ENCODE results near the gene GCK. TPM values are rescaled to one million over a fixed set of nuclear protein-coding genes. Genes with fewer than 3 reads are reported as not detected.
"Not testable (repeated sequence)": the region's sequence is repeated elsewhere in the genome, so short reads cannot be mapped to it uniquely, and the experiment has no call there.

The GCK gene
- total RNA-seq, 1 donor from 2014 or later, result not detected

GRCh38 chr7:44132039-44132438 is 57.2 kb downstream of the GCK start:
- Mint-ChIP-seq H3K27ac (ENCODE audit: unreplicated experiment) (no peak overlapping the region), H3K4me1 (ENCODE audit: unreplicated experiment) (peaks cover 12% of the 10 kb centered on the region), H3K9me3 (ENCODE audit: unreplicated experiment) (no peaks in the 10 kb centered on the region), H3K27me3 (ENCODE audit: unreplicated experiment) (peaks cover 2% of the 10 kb centered on the region), H3K4me3 (ENCODE audit: unreplicated experiment) (no peak overlapping the region), H3K36me3 (ENCODE audit: low read depth, unreplicated experiment) (peaks cover 8% of the 10 kb centered on the region)
- TF ChIP-seq, protein P1, sequence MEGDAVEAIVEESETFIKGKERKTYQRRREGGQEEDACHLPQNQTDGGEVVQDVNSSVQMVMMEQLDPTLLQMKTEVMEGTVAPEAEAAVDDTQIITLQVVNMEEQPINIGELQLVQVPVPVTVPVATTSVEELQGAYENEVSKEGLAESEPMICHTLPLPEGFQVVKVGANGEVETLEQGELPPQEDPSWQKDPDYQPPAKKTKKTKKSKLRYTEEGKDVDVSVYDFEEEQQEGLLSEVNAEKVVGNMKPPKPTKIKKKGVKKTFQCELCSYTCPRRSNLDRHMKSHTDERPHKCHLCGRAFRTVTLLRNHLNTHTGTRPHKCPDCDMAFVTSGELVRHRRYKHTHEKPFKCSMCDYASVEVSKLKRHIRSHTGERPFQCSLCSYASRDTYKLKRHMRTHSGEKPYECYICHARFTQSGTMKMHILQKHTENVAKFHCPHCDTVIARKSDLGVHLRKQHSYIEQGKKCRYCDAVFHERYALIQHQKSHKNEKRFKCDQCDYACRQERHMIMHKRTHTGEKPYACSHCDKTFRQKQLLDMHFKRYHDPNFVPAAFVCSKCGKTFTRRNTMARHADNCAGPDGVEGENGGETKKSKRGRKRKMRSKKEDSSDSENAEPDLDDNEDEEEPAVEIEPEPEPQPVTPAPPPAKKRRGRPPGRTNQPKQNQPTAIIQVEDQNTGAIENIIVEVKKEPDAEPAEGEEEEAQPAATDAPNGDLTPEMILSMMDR (IDR thresholded peaks at IDR 0.05; ENCODE audit: unreplicated experiment), result no peak
- DNase-seq (ENCODE audit: low spot score), result no peak

- TF ChIP-seq, protein P1 (IDR thresholded peaks at IDR 0.05; ENCODE audit: unreplicated experiment), result no peak
- peaks cover 4% of the 10 kb centered on the region for H3K9me3 Mint-ChIP-seq (ENCODE audit: unreplicated experiment)
- H3K36me3 Mint-ChIP-seq (ENCODE audit: low read depth, unreplicated experiment), result peaks cover 8% of the 10 kb centered on the region
- H3K27ac Mint-ChIP-seq (ENCODE audit: unreplicated experiment), result no peak overlapping the region
- H3K27me3 Mint-ChIP-seq (ENCODE audit: unreplicated experiment), result peaks cover 2% of the 10 kb centered on the region
- peaks cover 12% of the 10 kb centered on the region for H3K4me1 Mint-ChIP-seq (ENCODE audit: unreplicated experiment)
- no peak overlapping the region for H3K4me3 Mint-ChIP-seq (ENCODE audit: unreplicated experiment)
- no peak for DNase-seq (ENCODE audit: low spot score)
Measured at GRCh38 chr7:44131173-44132029, 57.8 kb downstream of the GCK start.

DNA sequence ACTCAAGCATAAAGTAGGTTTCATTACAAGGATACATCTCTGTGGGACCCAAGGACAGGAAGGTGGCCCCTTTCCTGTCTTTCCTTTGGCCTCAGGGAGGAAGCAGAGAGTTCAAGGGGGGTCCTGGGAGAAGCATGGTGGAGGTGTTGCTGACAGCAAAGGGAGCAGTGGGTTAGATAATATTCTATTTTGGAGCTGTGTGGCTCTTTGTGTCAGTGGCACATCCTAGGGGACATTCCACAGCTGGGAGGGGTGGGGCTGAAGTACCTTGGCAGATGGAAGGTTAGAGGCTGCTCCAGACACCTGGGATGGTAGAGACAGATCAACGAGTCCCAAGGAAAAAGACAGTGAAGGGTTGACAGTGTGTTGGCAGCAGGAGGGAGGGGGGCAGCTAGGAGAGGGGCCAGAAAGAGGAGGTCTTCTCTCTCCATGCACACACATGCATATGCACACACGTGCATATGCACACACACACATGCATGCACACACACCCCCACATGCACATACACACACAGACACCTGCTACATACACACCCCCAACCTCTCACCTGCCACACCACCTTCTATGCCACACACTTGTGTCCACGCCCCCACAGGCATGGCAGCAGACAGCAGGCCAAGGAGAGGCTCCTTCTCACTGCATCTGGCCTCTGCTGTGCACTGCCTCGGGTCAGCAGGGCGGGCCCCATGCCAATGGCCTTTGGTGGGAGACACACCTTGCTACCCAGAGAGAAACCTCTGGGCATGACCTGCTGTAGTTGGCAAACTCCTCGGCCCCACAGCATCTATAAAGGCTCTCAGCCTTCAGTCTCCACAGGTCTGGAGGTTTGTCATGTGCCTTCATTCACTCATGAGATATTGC is 60.3 kb downstream of the GCK start:
- Mint-ChIP-seq H3K4me1 (ENCODE audit: unreplicated experiment) (peaks cover 12% of the 10 kb centered on the region), H3K4me3 (ENCODE audit: unreplicated experiment) (no peak overlapping the region), H3K36me3 (ENCODE audit: low read depth, unreplicated experiment) (peaks cover 8% of the 10 kb centered on the region), H3K27ac (ENCODE audit: unreplicated experiment) (no peak overlapping the region), H3K27me3 (ENCODE audit: unreplicated experiment) (peaks cover 3% of the 10 kb centered on the region), H3K9me3 (ENCODE audit: unreplicated experiment) (peaks cover 4% of the 10 kb centered on the region)
- TF ChIP-seq, protein P1 (IDR thresholded peaks at IDR 0.05; ENCODE audit: unreplicated experiment), result no peak
- no peak for DNase-seq (ENCODE audit: low spot score)

- peaks cover 16% of the 10 kb centered on the region for H3K4me1 Mint-ChIP-seq (ENCODE audit: unreplicated experiment)
- H3K27me3 Mint-ChIP-seq (ENCODE audit: unreplicated experiment), result peaks cover 3% of the 10 kb centered on the region
- no peak for DNase-seq (ENCODE audit: low spot score)
- H3K9me3 Mint-ChIP-seq (ENCODE audit: unreplicated experiment), result peaks cover 4% of the 10 kb centered on the region
- peaks cover 8% of the 10 kb centered on the region for H3K36me3 Mint-ChIP-seq (ENCODE audit: low read depth, unreplicated experiment)
- H3K4me3 Mint-ChIP-seq (ENCODE audit: unreplicated experiment), result no peak overlapping the region
- TF ChIP-seq, protein P1 (IDR thresholded peaks at IDR 0.05; ENCODE audit: unreplicated experiment), result no peak
- no peak overlapping the region for H3K27ac Mint-ChIP-seq (ENCODE audit: unreplicated experiment)
Measured at GRCh38 chr7:44127161-44127560, 62.1 kb downstream of the GCK start.

DNA sequence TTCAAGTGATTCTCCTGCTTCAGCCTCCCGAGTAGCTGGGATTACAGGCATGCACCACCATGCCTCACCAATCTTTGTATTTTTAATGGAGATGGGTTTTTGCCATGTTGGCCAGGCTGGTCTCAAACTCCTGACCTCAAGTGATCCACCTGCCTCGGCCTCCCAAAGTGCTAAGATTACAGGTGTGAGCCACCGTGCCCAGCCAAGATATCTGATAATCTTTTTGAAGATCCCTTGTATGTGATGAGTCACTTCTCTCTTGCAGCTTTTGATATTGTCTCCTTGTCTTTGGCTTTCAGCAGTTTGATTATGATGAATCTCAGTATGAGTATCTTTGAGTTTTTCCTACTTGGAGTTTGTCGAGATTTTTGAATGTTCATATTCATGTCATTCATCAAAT is 62.7 kb downstream of the GCK start:
- H3K27me3 Mint-ChIP-seq (ENCODE audit: unreplicated experiment); H3K27ac Mint-ChIP-seq (ENCODE audit: unreplicated experiment): not testable (repeated sequence)

More for the DNA sequence above, 62.7 kb downstream of the GCK start:
- not testable (repeated sequence) for H3K4me3 Mint-ChIP-seq (ENCODE audit: unreplicated experiment); H3K36me3 Mint-ChIP-seq (ENCODE audit: low read depth, unreplicated experiment); DNase-seq (ENCODE audit: low spot score); H3K9me3 Mint-ChIP-seq (ENCODE audit: unreplicated experiment)
- peaks cover 16% of the 10 kb centered on the region for H3K4me1 Mint-ChIP-seq (ENCODE audit: unreplicated experiment)

All from endothelial cell (in vitro differentiated cells).